PC-3 (cell line): ENCODE measurements around the gene FAM181B. TPM values are rescaled to one million over a fixed set of nuclear protein-coding genes. Genes with fewer than 3 reads are reported as not detected.

Experiments
- ATAC-seq: fragments of 200-7000 bp; cut with Tn5 transposase; 2 replicates; pipeline ENCODE4 v1.9.1; 2020; ENCODE audit warnings: mild to moderate bottlenecking, moderate library complexity
- BruUV-seq: library from RNA; stranded (reverse); fragments of 400-500 nt; replicated peaks from 2 replicates; lab custom pipeline; 2021; lab: Mats Ljungman, UMichigan
- CTCF ChIA-PET: fragments of 300-600 bp; sonication (Branson Sonifier 250); formaldehyde crosslinking; loops from one replicate; lab custom pipeline; 2022; ENCODE audit warnings: antibody characterized with exemption; lab: Charles Lee
- POLR2A ChIA-PET: fragments of 300-600 bp; sonication (Branson Sonifier 250); formaldehyde crosslinking; loops from one replicate; lab custom pipeline; 2022; ENCODE audit warnings: antibody characterized with exemption; ENCODE audit not compliant: unreplicated experiment; lab: Charles Lee
- DNase-seq: peaks from one replicate; pipeline ENCODE4 v3.0.0-alpha.2; 2015
- H2AFZ ChIP-seq: fragments of 300-600 bp; sonication (generic); 2 replicates; pipeline ENCODE4 v1.6.0; 2016; ENCODE audit warnings: antibody characterized with exemption, low read length
- H3F3A ChIP-seq: fragments of 300-600 bp; sonication (generic); one replicate; pipeline ENCODE4 v1.6.0; 2017; ENCODE audit warnings: antibody characterized with exemption, low read length, control low read depth, mild to moderate bottlenecking; ENCODE audit not compliant: unreplicated experiment
- H3K27ac ChIP-seq: fragments of 300-600 bp; sonication (generic); 2 replicates; pipeline ENCODE4 v1.5.1; 2016; ENCODE audit warnings: mild to moderate bottlenecking, low read length
- H3K27me3 ChIP-seq: fragments of 300-600 bp; sonication (generic); 2 replicates; pipeline ENCODE4 v1.6.1; 2016; ENCODE audit warnings: low read length, mixed read lengths
- H3K36me3 ChIP-seq: fragments of 300-600 bp; sonication (generic); 2 replicates; pipeline ENCODE4 v1.6.1; 2016; ENCODE audit warnings: low read depth, mixed run types, low read length, mixed read lengths
- H3K4me1 ChIP-seq: fragments of 300-600 bp; sonication (generic); 2 replicates; pipeline ENCODE4 v1.5.1; 2016; ENCODE audit warnings: low read length; ENCODE audit not compliant: insufficient read depth
- H3K4me2 ChIP-seq: fragments of 300-600 bp; sonication (generic); 2 replicates; pipeline ENCODE4 v1.6.0; 2016; ENCODE audit warnings: low read length
- H3K4me3 ChIP-seq: fragments of 300-600 bp; sonication (generic); 2 replicates; pipeline ENCODE4 v1.5.1; 2016; ENCODE audit warnings: mild to moderate bottlenecking, low read length, mixed read lengths
- H3K79me2 ChIP-seq: fragments of 300-600 bp; sonication (generic); 2 replicates; pipeline ENCODE4 v1.6.1; 2017; ENCODE audit warnings: low read length, mixed read lengths
- H3K9ac ChIP-seq: fragments of 300-600 bp; sonication (generic); 2 replicates; pipeline ENCODE4 v1.6.0; 2016; ENCODE audit warnings: mild to moderate bottlenecking, low read length
- H3K9me2 ChIP-seq: fragments of 300-600 bp; sonication (generic); replicated peaks from 2 replicates; pipeline ENCODE4 v1.6.1; 2016; ENCODE audit warnings: mixed run types, low read length, mixed read lengths
- H3K9me3 ChIP-seq: fragments of 300-600 bp; sonication (generic); 2 replicates; pipeline ENCODE4 v1.6.1; 2016; ENCODE audit warnings: low read length, mixed read lengths
- H4K20me1 ChIP-seq: fragments of 300-600 bp; sonication (generic); 2 replicates; pipeline ENCODE4 v1.6.1; 2016; ENCODE audit warnings: low read length, mixed read lengths
- CTCF ChIP-seq: fragments of 300-600 bp; sonication (generic); conservative IDR thresholded peaks from 2 replicates; pipeline ENCODE4 v1.5.1; 2017; ENCODE audit warnings: antibody characterized with exemption, low read depth, mild to moderate bottlenecking, low read length
- EZH2 ChIP-seq: fragments of 300-600 bp; sonication (generic); IDR thresholded peaks from one replicate; pipeline ENCODE4 v1.6.1; 2017; ENCODE audit warnings: antibody characterized with exemption, mild to moderate bottlenecking, low read length; ENCODE audit not compliant: unreplicated experiment
- EZH2phosphoT487 ChIP-seq: fragments of 300-600 bp; sonication (generic); IDR thresholded peaks from 2 replicates; pipeline ENCODE4 v1.6.1; 2018; ENCODE audit warnings: mild to moderate bottlenecking, antibody characterized with exemption, low read length, borderline replicate concordance
- intact Hi-C: fragments of 100-400 bp; cut with micrococcal nuclease; formaldehyde crosslinking; loops from 2 replicates; pipeline ENCODE4 v1.9.0; 2023
- total RNA-seq: library from RNA; depleted of rRNA; stranded (reverse); fragments of >200 nt; gene quantifications from 2 replicates; pipeline ENCODE4 v1.2.3, GENCODE V29; 2014

Gene FAM181B
- total RNA-seq, 1 experiment from 2014 or later: not detected

DNA sequence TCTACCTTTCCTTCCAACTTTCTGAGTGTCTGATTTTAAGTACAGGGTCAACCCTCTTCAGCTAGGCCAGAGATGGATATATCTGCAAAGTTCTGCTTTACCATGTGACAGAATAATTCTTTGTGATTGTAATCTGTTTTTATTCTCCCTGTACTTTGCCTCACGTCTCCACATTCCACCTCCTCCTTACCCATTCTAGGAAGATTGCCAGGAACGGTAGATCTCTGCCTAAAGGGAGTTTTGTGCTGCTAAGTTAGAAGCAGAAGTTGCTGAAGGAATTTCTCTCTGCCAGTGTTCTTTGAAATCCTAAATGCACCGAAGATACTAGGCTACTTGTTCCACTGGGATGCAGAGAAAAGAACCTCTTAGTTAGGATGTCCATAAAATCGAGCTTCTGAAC, 20.7 kb upstream of the FAM181B start:
- H3K36me3 ChIP-seq: no peaks in the 10 kb centered on the region
- no peak overlapping the region for H3K4me2 ChIP-seq
- H2AFZ ChIP-seq: no peak overlapping the region
- no peaks in the 10 kb centered on the region for H3K79me2 ChIP-seq
- no peak overlapping the region for H3K27ac ChIP-seq
- H3K9me3 ChIP-seq: no peaks in the 10 kb centered on the region
- no peaks in the 10 kb centered on the region for H4K20me1 ChIP-seq
- BruUV-seq: no TSS peak
- ATAC-seq (no peak), DNase-seq (no peak)
- H3K4me3 ChIP-seq: no peak overlapping the region
- H3F3A ChIP-seq: no peaks in the 10 kb centered on the region
- H3K27me3 ChIP-seq: peaks cover 63% of the 10 kb centered on the region
- H3K9me2 ChIP-seq: no peaks in the 10 kb centered on the region
- H3K9ac ChIP-seq: no peak overlapping the region
- ChIA-PET CTCF (no interaction called here), POLR2A (no interaction called here)
- H3K4me1 ChIP-seq: no peaks in the 10 kb centered on the region
- intact Hi-C loops: no loop called here
- TF ChIP-seq EZH2phosphoT487 (no peak), EZH2 (no peak), CTCF (no peak)

DNA sequence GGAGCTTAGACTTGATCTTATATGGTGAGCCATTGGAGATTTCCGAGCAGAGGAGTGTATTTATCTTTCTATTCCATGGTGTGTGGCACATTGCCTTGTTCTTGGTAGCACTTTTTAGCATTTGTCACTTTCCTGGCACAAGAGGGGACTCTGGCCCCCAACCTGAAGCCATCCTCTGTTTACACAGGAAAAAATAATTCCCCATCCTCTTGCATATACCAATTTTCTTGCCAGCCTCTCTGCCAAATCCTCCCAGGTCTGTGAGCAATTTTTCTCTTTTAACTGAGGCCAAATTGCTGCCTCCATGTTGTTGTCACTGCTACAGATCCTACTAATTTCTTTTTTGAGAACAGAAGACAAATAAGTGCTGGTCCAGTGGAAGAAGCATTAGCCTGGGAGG, 20.3 kb upstream of the FAM181B start:
- intact Hi-C loops: no loop called here
- Histone ChIP-seq H3K36me3 (no peaks in the 10 kb centered on the region), H3K9ac (no peak overlapping the region), H4K20me1 (no peaks in the 10 kb centered on the region), H3K4me1 (no peaks in the 10 kb centered on the region), H3K4me3 (no peak overlapping the region), H3K27me3 (peaks cover 58% of the 10 kb centered on the region), H3K4me2 (no peak overlapping the region), H2AFZ (no peak overlapping the region), H3K9me2 (no peaks in the 10 kb centered on the region), H3F3A (no peaks in the 10 kb centered on the region), H3K27ac (no peak overlapping the region), H3K79me2 (no peaks in the 10 kb centered on the region), H3K9me3 (no peaks in the 10 kb centered on the region)
- ATAC-seq: no peak
- no TSS peak for BruUV-seq
- POLR2A ChIA-PET: no interaction called here
- TF ChIP-seq EZH2: no peak
- no peak for TF ChIP-seq EZH2phosphoT487
- TF ChIP-seq CTCF: no peak
- CTCF ChIA-PET: no interaction called here
- no peak for DNase-seq

- CTCF ChIA-PET: no interaction called here
- ATAC-seq: no peak
- POLR2A ChIA-PET: no interaction called here
Measured at GRCh38 chr11:82752801-82753200, 19.1 kb upstream of the FAM181B start.

More at GRCh38 chr11:82752801-82753200, 19.1 kb upstream of the FAM181B start:
- H3F3A ChIP-seq: no peaks in the 10 kb centered on the region
- intact Hi-C loops: no loop called here
- BruUV-seq: no TSS peak
- no peaks in the 10 kb centered on the region for H3K4me1 ChIP-seq
- TF ChIP-seq EZH2phosphoT487 (no peak), EZH2 (no peak), CTCF (no peak)
- no peaks in the 10 kb centered on the region for H3K36me3 ChIP-seq
- H3K9me2 ChIP-seq: no peaks in the 10 kb centered on the region
- H3K9ac ChIP-seq: no peak overlapping the region
- DNase-seq: no peak
- no peak overlapping the region for H2AFZ ChIP-seq
- no peak overlapping the region for H3K4me2 ChIP-seq
- no peaks in the 10 kb centered on the region for H3K79me2 ChIP-seq
- no peak overlapping the region for H3K27ac ChIP-seq
- no peak overlapping the region for H3K4me3 ChIP-seq
- H3K27me3 ChIP-seq: peaks cover 47% of the 10 kb centered on the region; the same call in 1 of the 2 replicates
- no peaks in the 10 kb centered on the region for H4K20me1 ChIP-seq
- no peaks in the 10 kb centered on the region for H3K9me3 ChIP-seq
